H9 (cell line): Measurements from ENCODE around the gene DSCAM. TPM values are rescaled to one million over a fixed set of nuclear protein-coding genes. Genes with fewer than 3 reads are reported as not detected.
"Not testable (repeated sequence)": the region's sequence is repeated elsewhere in the genome, so short reads cannot be mapped to it uniquely, and the experiment has no call there.

ENCODE experiments used
- DNase-seq: peaks from one replicate; pipeline ENCODE4 v3.0.0-alpha.2; 2017
- H2AFZ ChIP-seq: one replicate; pipeline ENCODE4 v1.6.1; 2013; ENCODE audit warnings: mild to moderate bottlenecking, low read length, control low read depth, moderate library complexity
- H2AK5ac ChIP-seq: 2 replicates; pipeline ENCODE4 v1.6.1; 2013; ENCODE audit warnings: low read length, control low read depth, mixed read lengths; ENCODE audit not compliant: insufficient read length
- H2BK120ac ChIP-seq: one replicate; pipeline ENCODE4 v1.6.1; 2013; ENCODE audit warnings: low read depth, mild to moderate bottlenecking, low read length, control low read depth, inconsistent platforms; ENCODE audit not compliant: poor library complexity, severe bottlenecking
- H2BK12ac ChIP-seq: 2 replicates; pipeline ENCODE4 v1.6.1; 2013; ENCODE audit warnings: low read length, control low read depth, mixed read lengths, low read depth; ENCODE audit not compliant: insufficient read length
- H2BK15ac ChIP-seq: 2 replicates; pipeline ENCODE4 v1.6.1; 2013; ENCODE audit warnings: low read depth, low read length, control low read depth
- H2BK20ac ChIP-seq: one replicate; pipeline ENCODE4 v1.6.1; 2013; ENCODE audit warnings: low read depth, mild to moderate bottlenecking, low read length, control low read depth, inconsistent platforms; ENCODE audit not compliant: poor library complexity, severe bottlenecking
- H2BK5ac ChIP-seq: 2 replicates; pipeline ENCODE4 v1.6.1; 2013; ENCODE audit warnings: low read length, control low read depth, mixed read lengths; ENCODE audit not compliant: insufficient read length
- H3K14ac ChIP-seq: 2 replicates; pipeline ENCODE4 v1.6.1; 2013; ENCODE audit warnings: low read length, control low read depth; ENCODE audit not compliant: insufficient read depth
- H3K18ac ChIP-seq: 2 replicates; pipeline ENCODE4 v1.6.1; 2013; ENCODE audit warnings: low read depth, mild to moderate bottlenecking, mixed read lengths, low read length, control low read depth; ENCODE audit not compliant: insufficient read length
- H3K23ac ChIP-seq: 2 replicates; pipeline ENCODE4 v1.6.1; 2013; ENCODE audit warnings: low read length, control low read depth, mixed read lengths, low read depth; ENCODE audit not compliant: insufficient read length
- H3K23me2 ChIP-seq: 2 replicates; pipeline ENCODE4 v1.6.1; 2013; ENCODE audit warnings: low read depth, mild to moderate bottlenecking, mixed read lengths, low read length, control low read depth; ENCODE audit not compliant: insufficient read length, poor library complexity, severe bottlenecking
- H3K27ac ChIP-seq: 2 replicates; pipeline ENCODE4 v1.5.1; 2013; ENCODE audit warnings: low read length, control low read depth, mixed read lengths, low read depth; ENCODE audit not compliant: insufficient read length
- H3K27me3 ChIP-seq: 2 replicates; pipeline ENCODE4 v1.6.1; 2013; ENCODE audit warnings: low read length, control low read depth, inconsistent platforms; ENCODE audit not compliant: insufficient read depth
- H3K4ac ChIP-seq: 2 replicates; pipeline ENCODE4 v1.6.1; 2013; ENCODE audit warnings: low read depth, mild to moderate bottlenecking, control low read depth, inconsistent platforms, low read length, moderate library complexity
- H3K4me1 ChIP-seq: 2 replicates; pipeline ENCODE4 v1.6.1; 2013; ENCODE audit warnings: low read length, control low read depth, inconsistent platforms; ENCODE audit not compliant: insufficient read depth
- H3K4me2 ChIP-seq: 2 replicates; pipeline ENCODE4 v1.6.1; 2013; ENCODE audit warnings: low read length, control low read depth, mixed read lengths; ENCODE audit not compliant: insufficient read length, insufficient read depth
- H3K56ac ChIP-seq: 2 replicates; pipeline ENCODE4 v1.6.1; 2013; ENCODE audit warnings: low read depth, mild to moderate bottlenecking, mixed read lengths, low read length, control low read depth; ENCODE audit not compliant: insufficient read length
- H3K79me1 ChIP-seq: 2 replicates; pipeline ENCODE4 v1.6.1; 2013; ENCODE audit warnings: low read depth, mild to moderate bottlenecking, moderate library complexity, low read length, control low read depth, inconsistent platforms; ENCODE audit not compliant: insufficient read depth, poor library complexity, severe bottlenecking
- H3K79me2 ChIP-seq: 2 replicates; pipeline ENCODE4 v1.6.1; 2013; ENCODE audit warnings: low read length, control low read depth, inconsistent platforms; ENCODE audit not compliant: insufficient read depth
- H3K9ac ChIP-seq: 2 replicates; pipeline ENCODE4 v1.6.1; 2013; ENCODE audit warnings: low read length, control low read depth, mixed read lengths; ENCODE audit not compliant: insufficient read length; ENCODE audit errors: extremely low read depth
- H3K9me3 ChIP-seq: one replicate; pipeline ENCODE4 v1.6.1; 2013; ENCODE audit warnings: low read depth, low read length, inconsistent platforms; ENCODE audit not compliant: control insufficient read depth
- H3T11ph ChIP-seq: one replicate; pipeline ENCODE4 v1.6.1; 2013; ENCODE audit warnings: mild to moderate bottlenecking, low read length, control low read depth, inconsistent platforms
- H4K20me1 ChIP-seq: one replicate; pipeline ENCODE4 v1.6.1; 2013; ENCODE audit not compliant: control insufficient read depth, insufficient read length, insufficient read depth
- H4K5ac ChIP-seq: 2 replicates; pipeline ENCODE4 v1.6.1; 2013; ENCODE audit warnings: low read depth, mild to moderate bottlenecking, mixed read lengths, low read length, control low read depth; ENCODE audit not compliant: insufficient read length
- H4K8ac ChIP-seq: replicated peaks from 2 replicates; pipeline ENCODE4 v1.6.1; 2013; ENCODE audit warnings: low read length, control low read depth, mixed read lengths, low read depth; ENCODE audit not compliant: insufficient read length
- H4K91ac ChIP-seq: 2 replicates; pipeline ENCODE4 v1.6.1; 2013; ENCODE audit warnings: low read depth, mild to moderate bottlenecking, moderate library complexity, mixed read lengths, low read length, control low read depth; ENCODE audit not compliant: insufficient read length
- H3K27ac Mint-ChIP-seq, 3 experiments: 2 replicates in 2 of 3; 3 replicates in 1 of 3; pipeline ENCODE4 v1.8.0; 2020 to 2021; ENCODE audit warnings: mixed read lengths in 3 of 3, mild to moderate bottlenecking in 1 of 3, moderate library complexity in 1 of 3
- H3K27me3 Mint-ChIP-seq: 2 replicates; pipeline ENCODE4 v1.8.0; 2021; ENCODE audit warnings: low read depth, mild to moderate bottlenecking, moderate library complexity, mixed read lengths
- H3K36me3 Mint-ChIP-seq, 3 experiments: 2 replicates in 2 of 3; 3 replicates in 1 of 3; pipeline ENCODE4 v1.8.0; 2020 to 2021; ENCODE audit warnings: low read depth in 3 of 3, mixed read lengths in 3 of 3; ENCODE audit not compliant: insufficient read depth in 1 of 3
- H3K4me1 Mint-ChIP-seq, 2 experiments: 2 replicates each; pipeline ENCODE4 v1.8.0; 2020; ENCODE audit warnings: mixed read lengths in 2 of 2
- H3K4me3 Mint-ChIP-seq, 2 experiments: 2 replicates in 1 of 2; 3 replicates in 1 of 2; pipeline ENCODE4 v1.8.0; 2020 to 2021; ENCODE audit warnings: mild to moderate bottlenecking in 2 of 2, mixed read lengths in 2 of 2, moderate library complexity in 1 of 2
- H3K9me3 Mint-ChIP-seq, 2 experiments: 2 replicates in 1 of 2; 3 replicates in 1 of 2; pipeline ENCODE4 v1.8.0; 2020; ENCODE audit warnings: mild to moderate bottlenecking in 2 of 2, mixed read lengths in 2 of 2, moderate library complexity in 1 of 2
- CTCF ChIP-seq: fragments of 200-600 bp; sonication (generic); conservative IDR thresholded peaks from 3 replicates; pipeline ENCODE4 v1.8.0; 2021; ENCODE audit warnings: antibody characterized with exemption, mild to moderate bottlenecking
- WGBS: extraction: QIAGEN DNeasy Blood & Tissue Kit; methylation state at CpG from one replicate; pipeline ENCODE4 v1.1.7; 2013; ENCODE audit warnings: missing lambda C conversion rate, low lambda C conversion rate, mixed read lengths; ENCODE audit not compliant: insufficient read length; ENCODE audit errors: extremely low coverage; 5-methylcytosine and 5-hydroxymethylcytosine counted together
- total RNA-seq: library from RNA; stranded (reverse); gene quantifications from 2 replicates; pipeline ENCODE4 v1.2.1, GENCODE V29; 2021

Gene DSCAM
- total RNA-seq, 1 experiment from 2014 or later: 0.17 TPM

- H3K27ac Mint-ChIP-seq: no peak overlapping the region
- H3K9me3 ChIP-seq: no peaks in the 10 kb centered on the region
- H3K4ac ChIP-seq: no peak overlapping the region
- H4K20me1 ChIP-seq: no peaks in the 10 kb centered on the region
- H3K56ac ChIP-seq: no peak overlapping the region
- H3K23me2 ChIP-seq: no peaks in the 10 kb centered on the region
- H2AK5ac ChIP-seq: no peak overlapping the region
- H3K4me1 Mint-ChIP-seq: peaks cover 2 to 5% of the 10 kb centered on the region in 2 experiments
- no peak overlapping the region for H2AFZ ChIP-seq
- no peak overlapping the region for H3K27ac ChIP-seq
- H2BK20ac ChIP-seq: no peak overlapping the region
- H4K91ac ChIP-seq: no peak overlapping the region
- H3K4me2 ChIP-seq: no peak overlapping the region
- no peak overlapping the region for H2BK5ac ChIP-seq
- H3T11ph ChIP-seq: no peak overlapping the region
- no peak overlapping the region for H2BK15ac ChIP-seq
- peaks cover 21 to 24% of the 10 kb centered on the region in 2 experiments for H3K9me3 Mint-ChIP-seq
- no peak overlapping the region for H4K5ac ChIP-seq
- H3K79me2 ChIP-seq: no peaks in the 10 kb centered on the region
- TF ChIP-seq CTCF: no peak
- H3K27me3 ChIP-seq: no peaks in the 10 kb centered on the region; the same call in 1 of the 2 replicates
- DNase-seq: no peak
- H3K4me3 Mint-ChIP-seq: no peak overlapping the region
- no peak overlapping the region for H3K23ac ChIP-seq
- H3K27me3 Mint-ChIP-seq: no peaks in the 10 kb centered on the region; the same call in 1 of the 2 replicates
- H3K9ac ChIP-seq: no peak overlapping the region
- H2BK12ac ChIP-seq: no peak overlapping the region
- no peak overlapping the region for H3K14ac ChIP-seq
- H3K18ac ChIP-seq: no peak overlapping the region
- H3K36me3 Mint-ChIP-seq: peaks cover 9 to 18% (median 11%) of the 10 kb centered on the region in 3 experiments
- no peak overlapping the region for H2BK120ac ChIP-seq
- H3K4me1 ChIP-seq: no peaks in the 10 kb centered on the region
- no CpG with 5 or more reads among the region's 8 CpGs for WGBS
- no peak overlapping the region for H4K8ac ChIP-seq
- no peaks in the 10 kb centered on the region for H3K79me1 ChIP-seq
Observed at GRCh38 chr21:40185208-40185607, 661.8 kb downstream of the DSCAM start.

GRCh38 chr21:40182491-40182890 is 664.5 kb downstream of the DSCAM start:
- not testable (repeated sequence) for H3K27ac Mint-ChIP-seq, H3K14ac ChIP-seq, H2AK5ac ChIP-seq, H3K56ac ChIP-seq, H2BK5ac ChIP-seq, H2BK12ac ChIP-seq, H4K5ac ChIP-seq, H3K27ac ChIP-seq, H3K23me2 ChIP-seq, H3K9me3 ChIP-seq, H2AFZ ChIP-seq, H3K4me1 Mint-ChIP-seq, H3K4me1 ChIP-seq, H3K79me1 ChIP-seq, H3K4ac ChIP-seq, H3T11ph ChIP-seq, H3K4me2 ChIP-seq, H4K91ac ChIP-seq, H3K23ac ChIP-seq, H2BK120ac ChIP-seq, DNase-seq, H2BK15ac ChIP-seq, H3K27me3 ChIP-seq, H3K9ac ChIP-seq, H3K4me3 Mint-ChIP-seq, H3K18ac ChIP-seq, H2BK20ac ChIP-seq, H4K20me1 ChIP-seq, H3K79me2 ChIP-seq, H3K27me3 Mint-ChIP-seq, H4K8ac ChIP-seq
- peaks cover 9 to 11% (median 9%) of the 10 kb centered on the region in 3 experiments for H3K36me3 Mint-ChIP-seq
- H3K9me3 Mint-ChIP-seq: peaks cover 11 to 14% of the 10 kb centered on the region in 2 experiments
- no CpG with 5 or more reads among the region's 19 CpGs for whole genome bisulfite sequencing
